Amniotic stem cell (primary cell): ENCODE measurements around the gene HSD17B14.
"Not testable (repeated sequence)": the region's sequence is repeated elsewhere in the genome, so short reads cannot be mapped to it uniquely, and the experiment has no call there.

ENCODE experiments used
- DNase-seq: peaks from one replicate; lab custom pipeline; 2025; lab: John Stamatoyannopoulos, UW

Gene HSD17B14

GRCh38 chr19:48867123-48867745, 30.9 kb upstream of the HSD17B14 start:
- no peak for DNase-seq

- DNase-seq = no peak
Observed at GRCh38 chr19:48866692-48867091, 30.4 kb upstream of the HSD17B14 start.

- DNase-seq = no peak
Observed at GRCh38 chr19:48862827-48863226, 26.5 kb upstream of the HSD17B14 start.

DNA sequence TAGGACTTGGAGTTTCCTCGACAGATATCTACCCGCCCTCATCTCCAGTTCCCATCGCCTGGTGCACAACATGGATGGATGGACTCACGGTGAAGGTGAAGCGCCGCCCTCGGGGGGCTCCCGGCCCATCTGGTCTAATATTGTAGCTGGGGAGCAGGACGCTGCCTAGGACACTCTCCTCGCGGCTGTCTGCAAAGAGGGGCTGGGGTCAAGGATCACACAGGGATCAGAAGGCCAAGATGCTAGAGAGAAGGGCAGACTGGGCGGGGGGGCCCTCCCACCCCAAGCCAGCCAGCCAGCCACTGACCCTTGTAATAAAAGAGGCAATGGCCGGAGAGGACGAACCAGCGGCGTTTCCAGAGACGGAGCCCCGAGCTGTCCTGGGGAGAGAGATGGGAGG, 25.0 kb upstream of the HSD17B14 start:
- no peak for DNase-seq

GRCh38 chr19:48859711-48860572, 23.7 kb upstream of the HSD17B14 start:
- no peak for DNase-seq

DNA sequence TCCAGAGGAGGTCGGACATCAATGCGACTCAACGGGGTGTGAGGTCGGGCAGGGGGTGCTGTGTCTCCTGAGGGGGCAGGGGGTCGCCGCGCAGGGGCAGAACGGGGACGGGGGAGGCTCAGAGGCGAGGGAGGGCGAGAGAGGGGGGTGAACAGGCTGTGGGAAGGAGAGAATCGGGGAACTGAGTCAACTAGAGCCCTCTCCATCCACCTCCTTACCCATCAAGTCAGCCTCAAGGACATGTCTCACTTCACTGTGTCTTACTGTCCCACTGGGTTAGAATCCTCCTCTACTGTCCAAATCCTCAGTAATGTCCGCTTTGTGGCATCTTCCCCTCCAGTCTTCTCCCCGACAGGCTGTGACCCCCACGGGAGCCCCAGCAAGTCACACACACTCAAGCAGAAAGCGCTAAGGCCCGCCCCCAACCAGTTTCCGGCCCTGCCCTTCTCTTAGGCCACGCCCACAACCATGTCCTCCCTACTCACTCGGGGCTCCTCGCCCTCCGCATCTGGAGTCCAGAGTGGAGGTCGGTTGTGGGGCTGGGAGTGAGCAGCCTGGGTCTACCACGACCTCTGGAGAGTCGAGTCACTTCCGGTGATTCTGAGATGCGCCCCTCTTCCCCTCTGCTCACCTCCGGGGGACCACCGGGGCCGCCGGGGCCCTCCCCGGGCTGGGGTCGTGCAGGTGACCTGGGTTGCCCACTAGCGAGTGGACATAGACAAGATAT, 22.9 kb upstream of the HSD17B14 start:
- no peak for DNase-seq

DNA sequence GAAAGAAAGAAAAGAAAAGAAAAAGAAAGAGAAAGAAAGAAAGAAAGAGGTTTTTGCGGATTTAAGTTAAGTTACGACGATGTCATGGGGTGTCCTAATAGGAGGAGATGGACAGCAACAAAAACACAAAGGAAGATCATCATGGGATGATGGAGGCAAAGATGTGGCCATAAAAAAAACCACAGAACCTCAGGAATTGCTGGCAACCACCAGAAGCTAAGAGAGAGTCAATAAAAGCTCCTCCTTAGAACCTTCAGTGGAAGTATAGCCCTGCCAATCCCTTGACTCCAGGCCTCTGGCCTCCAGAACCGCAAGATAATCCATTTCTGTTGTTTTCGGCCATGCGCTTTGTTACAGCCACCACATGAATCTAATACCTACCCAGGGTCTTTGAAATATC, 20.6 kb upstream of the HSD17B14 start:
- DNase-seq = no peak

DNA sequence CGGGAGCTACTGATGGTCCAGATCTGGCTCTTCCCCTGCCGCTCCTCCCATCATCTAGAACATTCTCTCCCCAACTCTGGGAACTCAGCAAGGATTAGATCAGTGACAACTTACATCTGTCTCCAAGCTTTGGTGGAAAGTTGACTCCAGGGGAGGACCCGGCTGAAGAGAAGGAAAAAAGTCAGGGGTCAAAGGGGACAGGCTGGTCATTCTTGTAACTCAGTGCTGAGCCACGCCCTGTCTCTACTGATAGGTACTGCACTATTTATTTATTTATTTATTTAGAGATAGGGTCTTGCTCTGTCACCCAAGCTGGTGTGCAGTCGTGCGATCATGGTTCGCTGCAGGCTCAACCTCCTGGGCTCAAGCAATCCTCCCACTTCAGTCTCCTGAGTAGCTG, 17.8 kb upstream of the HSD17B14 start:
- no peak for DNase-seq

- DNase-seq = no peak
Observed at GRCh38 chr19:48853483-48853882, 17.2 kb upstream of the HSD17B14 start.

- no peak for DNase-seq
Observed at GRCh38 chr19:48852292-48852691, 16.0 kb upstream of the HSD17B14 start.

DNA sequence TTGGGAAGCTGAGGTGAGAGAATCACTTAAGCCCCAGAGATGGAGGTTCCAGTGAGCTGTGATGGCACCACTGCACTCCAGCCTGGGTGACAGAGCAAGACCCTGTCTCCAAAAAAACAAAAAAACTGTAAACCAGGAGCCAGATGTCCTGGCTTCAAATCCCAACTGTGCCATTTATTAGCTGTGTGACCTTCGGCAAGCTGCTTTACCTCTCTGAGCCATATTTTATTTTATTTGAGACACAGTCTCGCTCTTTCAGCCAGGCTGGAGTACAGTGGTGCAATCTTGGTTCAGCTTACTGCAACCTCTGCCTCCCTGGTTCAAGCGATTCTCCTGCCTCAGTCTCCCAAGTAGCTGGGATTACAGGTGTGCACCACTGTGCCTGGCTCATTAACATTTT, 10.4 kb upstream of the HSD17B14 start:
- DNase-seq = not testable (repeated sequence)

DNA sequence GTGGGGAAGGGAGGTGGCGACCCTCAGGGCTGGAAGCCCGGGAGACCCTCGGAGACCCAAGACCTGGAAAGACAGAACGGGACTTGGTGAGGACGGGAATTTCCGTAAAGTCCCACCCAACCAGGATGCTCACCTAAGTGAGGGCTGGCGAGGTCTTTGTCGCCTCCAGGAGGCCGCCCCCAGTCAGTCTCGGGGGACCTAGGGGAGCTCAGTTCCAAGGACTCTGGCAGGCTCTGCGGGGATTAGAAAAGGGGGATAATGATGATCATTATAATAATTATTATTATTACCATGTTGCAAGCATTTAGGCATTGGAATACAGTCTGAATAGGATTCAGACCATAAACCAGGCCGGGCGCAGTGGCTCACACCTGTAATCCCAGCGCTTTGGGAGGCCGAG, 9.1 kb upstream of the HSD17B14 start:
- DNase-seq = no peak

- DNase-seq = no peak
Observed at GRCh38 chr19:48844472-48844871, 8.2 kb upstream of the HSD17B14 start.

- no peak for DNase-seq
Observed at GRCh38 chr19:48842789-48843162, 6.5 kb upstream of the HSD17B14 start.

GRCh38 chr19:48841571-48841970, 5.3 kb upstream of the HSD17B14 start:
- DNase-seq = no peak

- no peak for DNase-seq
Observed at GRCh38 chr19:48841047-48841446, 4.8 kb upstream of the HSD17B14 start.

GRCh38 chr19:48837687-48838086, 1.4 kb upstream of the HSD17B14 start:
- DNase-seq = no peak

GRCh38 chr19:48837051-48837524, 797 bp upstream of the HSD17B14 start:
- DNase-seq = peak; percentile 80

DNA sequence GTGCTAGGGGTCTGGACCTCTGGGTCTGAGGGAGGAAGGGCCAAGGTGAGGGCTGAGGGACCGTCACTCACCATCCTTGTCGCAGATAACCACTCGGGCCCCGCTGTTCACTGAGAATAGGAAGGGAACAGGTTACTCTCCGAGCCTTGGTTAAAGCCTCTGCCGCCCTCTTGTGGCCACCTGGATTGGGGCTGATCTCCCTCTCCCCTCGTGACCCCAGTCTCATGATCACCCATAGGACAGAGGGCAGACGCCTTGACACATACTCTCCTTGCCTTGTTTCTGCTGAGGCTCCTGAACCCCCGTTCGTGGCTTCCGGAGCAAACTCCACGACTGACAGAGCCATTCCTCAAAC, 580 bp downstream of the HSD17B14 start:
- DNase-seq = peak; percentile 72

GRCh38 chr19:48833977-48834376, 2.3 kb downstream of the HSD17B14 start:
- no peak for DNase-seq

GRCh38 chr19:48833049-48833448, 3.2 kb downstream of the HSD17B14 start:
- no peak for DNase-seq

GRCh38 chr19:48830965-48831364, 5.3 kb downstream of the HSD17B14 start:
- DNase-seq = no peak

DNA sequence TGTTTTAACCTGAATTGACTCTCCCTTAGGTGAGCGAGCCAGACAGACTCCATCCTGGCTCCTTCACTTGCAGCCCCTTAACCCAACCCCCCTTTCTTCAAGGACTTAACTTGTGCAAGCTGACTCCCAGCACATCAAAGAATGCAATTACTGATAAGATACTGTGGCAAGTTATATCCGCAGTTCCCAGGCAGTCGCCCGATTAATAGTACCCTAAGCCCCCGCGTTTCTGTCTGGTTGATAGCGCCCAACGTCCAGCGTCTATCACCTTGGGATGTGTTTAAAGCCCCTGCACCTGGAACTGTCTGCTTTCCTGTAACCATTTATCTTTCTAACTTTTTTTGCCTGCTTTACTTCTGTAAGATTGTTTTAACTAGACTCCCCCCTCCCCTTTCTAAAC, 6.2 kb downstream of the HSD17B14 start:
- no peak for DNase-seq
